H1 (cell line): ENCODE measurements around the gene SOHLH2. TPM values are rescaled to one million over a fixed set of nuclear protein-coding genes. Genes with fewer than 3 reads are reported as not detected.

Source experiments
- CTCF ChIA-PET: fragments of 300-600 bp; sonication (Branson Sonifier 250); formaldehyde crosslinking; loops from one replicate; lab custom pipeline; 2021; ENCODE audit not compliant: partially characterized antibody; lab: Charles Lee
- POLR2A ChIA-PET: fragments of 300-600 bp; sonication (Branson Sonifier 250); formaldehyde crosslinking; loops from one replicate; lab custom pipeline; 2021; ENCODE audit warnings: inconsistent platforms; ENCODE audit not compliant: partially characterized antibody; lab: Charles Lee
- DNase-seq, 2 experiments: peaks; one replicate each; pipeline versions ENCODE4 v3.0.0 to v3.0.0-alpha.2; 2010 to 2022; ENCODE audit warnings: low spot score in 2 of 2, low read depth in 1 of 2, mixed read lengths in 1 of 2
- FAIRE-seq: peaks from 2 replicates; lab custom pipeline; 2011; peaks lifted over from hg19 to GRCh38; lab: Jason Lieb, UNC
- H2AFZ ChIP-seq: 2 replicates; pipeline ENCODE4 v1.8.1; 2012; ENCODE audit warnings: low read length, inconsistent platforms
- H2AK5ac ChIP-seq: 2 replicates; pipeline ENCODE4 v1.6.1; 2013; ENCODE audit warnings: low read depth, low read length
- H2BK120ac ChIP-seq: replicated peaks from 2 replicates; pipeline ENCODE3; 2013; ENCODE audit warnings: low read depth, low read length, inconsistent platforms
- H2BK12ac ChIP-seq: 2 replicates; pipeline ENCODE4 v1.6.1; 2013; ENCODE audit warnings: low read depth, low read length
- H2BK15ac ChIP-seq: 2 replicates; pipeline ENCODE4 v1.6.1; 2013; ENCODE audit warnings: low read length
- H2BK20ac ChIP-seq: 2 replicates; pipeline ENCODE4 v1.6.1; 2013; ENCODE audit warnings: low read length
- H2BK5ac ChIP-seq: 2 replicates; pipeline ENCODE4 v1.6.1; 2013; ENCODE audit warnings: low read depth, low read length
- H3K14ac ChIP-seq: 2 replicates; pipeline ENCODE4 v1.6.1; 2013; ENCODE audit warnings: inconsistent platforms; ENCODE audit not compliant: insufficient read length
- H3K18ac ChIP-seq: 2 replicates; pipeline ENCODE4 v1.6.1; 2013; ENCODE audit warnings: low read length; ENCODE audit errors: extremely low read depth
- H3K23ac ChIP-seq: 2 replicates; pipeline ENCODE4 v1.6.1; 2013; ENCODE audit warnings: inconsistent platforms; ENCODE audit not compliant: insufficient read length
- H3K23me2 ChIP-seq: 2 replicates; pipeline ENCODE4 v1.6.1; 2013; ENCODE audit warnings: low read depth, low read length
- H3K27ac ChIP-seq: 2 replicates; pipeline ENCODE4 v1.6.1; 2011; ENCODE audit warnings: low read depth, low read length, inconsistent platforms
- H3K27me3 ChIP-seq, 4 experiments: replicated peaks in 1 of 4; 1 replicate in 1 of 4; 2 replicates in 3 of 4; pipeline versions ENCODE4 v1.6.1 to v1.8.1; 2011 to 2013; ENCODE audit warnings: low read length in 3 of 4, mild to moderate bottlenecking in 3 of 4, inconsistent platforms in 2 of 4, mixed read lengths in 2 of 4, moderate library complexity in 1 of 4; ENCODE audit not compliant: control insufficient read depth in 3 of 4, insufficient read depth in 3 of 4; ENCODE audit errors: extremely low read depth in 1 of 4
- H3K36me3 ChIP-seq, 4 experiments: 2 replicates each; pipeline versions ENCODE4 v1.6.1 to v1.8.1; 2011 to 2013; ENCODE audit warnings: mild to moderate bottlenecking in 4 of 4, low read length in 3 of 4, moderate library complexity in 2 of 4, control low read depth in 1 of 4, inconsistent platforms in 1 of 4; ENCODE audit not compliant: insufficient read depth in 4 of 4, control insufficient read depth in 2 of 4
- H3K4ac ChIP-seq: replicated peaks from 2 replicates; pipeline ENCODE3; 2013; ENCODE audit warnings: low read length, low read depth, mixed read lengths, inconsistent platforms; ENCODE audit not compliant: insufficient read length
- H3K4me1 ChIP-seq, 4 experiments: replicated peaks in 1 of 4; 1 replicate in 1 of 4; 2 replicates in 3 of 4; pipeline versions ENCODE4 v1.6.1 to v1.8.1; 2011 to 2013; ENCODE audit warnings: low read length in 3 of 4, inconsistent platforms in 2 of 4, mixed read lengths in 1 of 4; ENCODE audit not compliant: insufficient read depth in 4 of 4, control insufficient read depth in 3 of 4
- H3K4me2 ChIP-seq, 2 experiments: 2 replicates each; pipeline versions ENCODE4 v1.6.1 to v1.8.1; 2011 to 2013; ENCODE audit warnings: low read depth in 2 of 2, low read length in 2 of 2, control low read depth in 1 of 2, inconsistent platforms in 1 of 2, mild to moderate bottlenecking in 1 of 2; ENCODE audit not compliant: insufficient read depth in 1 of 2
- H3K4me3 ChIP-seq, 4 experiments: fragments of 200-600, 300-600 bp in 1 of 4; sonication (generic), shearing (Covaris generic), sonication (Bioruptor Twin) in 1 of 4; 2 replicates each; pipeline versions ENCODE4 v1.5.1 to v1.8.1; 2011 to 2016; ENCODE audit warnings: low read length in 4 of 4, low read depth in 3 of 4, control low read depth in 2 of 4, inconsistent platforms in 2 of 4, mild to moderate bottlenecking in 2 of 4, mixed read lengths in 1 of 4, moderate library complexity in 1 of 4; ENCODE audit not compliant: insufficient read depth in 2 of 4; ENCODE audit errors: extremely low read depth in 1 of 4
- H3K56ac ChIP-seq: replicated peaks from 2 replicates; pipeline ENCODE3; 2013; ENCODE audit warnings: low read depth, mild to moderate bottlenecking, mixed read lengths, low read length, inconsistent platforms; ENCODE audit not compliant: insufficient read length
- H3K79me1 ChIP-seq: 2 replicates; pipeline ENCODE4 v1.6.1; 2013; ENCODE audit warnings: low read depth, low read length, control low read depth
- H3K79me2 ChIP-seq, 2 experiments: 2 replicates each; pipeline versions ENCODE4 v1.6.1 to v1.8.1; 2012 to 2013; ENCODE audit warnings: low read length in 2 of 2, mild to moderate bottlenecking in 2 of 2, inconsistent platforms in 1 of 2; ENCODE audit not compliant: insufficient read depth in 2 of 2, control insufficient read depth in 1 of 2
- H3K9ac ChIP-seq, 4 experiments: replicated peaks in 1 of 4; 1 replicate in 1 of 4; 2 replicates in 3 of 4; pipeline versions ENCODE4 v1.6.1 to v1.8.1; 2011 to 2013; ENCODE audit warnings: low read depth in 3 of 4, low read length in 3 of 4, control low read depth in 2 of 4, mild to moderate bottlenecking in 2 of 4, moderate library complexity in 2 of 4, inconsistent platforms in 1 of 4; ENCODE audit errors: extremely low read depth in 1 of 4
- H3K9me3 ChIP-seq, 2 experiments: 2 replicates each; pipeline versions ENCODE4 v1.6.1 to v1.8.1; 2012 to 2013; ENCODE audit warnings: mild to moderate bottlenecking in 2 of 2, moderate library complexity in 2 of 2, control low read depth in 1 of 2, inconsistent platforms in 1 of 2, low read depth in 1 of 2, low read length in 1 of 2, mixed read lengths in 1 of 2; ENCODE audit not compliant: insufficient read depth in 2 of 2
- H4K20me1 ChIP-seq, 2 experiments: replicated peaks in 1 of 2; 2 replicates each; pipeline versions ENCODE3 to v1.8.1; 2011 to 2013; ENCODE audit warnings: inconsistent platforms in 2 of 2, low read length in 2 of 2, mild to moderate bottlenecking in 1 of 2; ENCODE audit not compliant: insufficient read depth in 2 of 2, control insufficient read depth in 1 of 2
- H4K5ac ChIP-seq: 2 replicates; pipeline ENCODE4 v1.6.1; 2013; ENCODE audit warnings: low read length, low read depth, mixed read lengths, inconsistent platforms; ENCODE audit not compliant: insufficient read length
- H4K8ac ChIP-seq: 2 replicates; pipeline ENCODE4 v1.8.0; 2013; ENCODE audit warnings: mild to moderate bottlenecking, moderate library complexity, low read length, inconsistent platforms; ENCODE audit not compliant: insufficient read depth; ENCODE audit errors: extremely low read depth
- H4K91ac ChIP-seq: replicated peaks from 2 replicates; pipeline ENCODE3; 2013; ENCODE audit warnings: low read length, mixed read lengths, inconsistent platforms; ENCODE audit not compliant: insufficient read length
- BRCA1 ChIP-seq: IDR thresholded peaks from 2 replicates; pipeline ENCODE4 v1.6.1; 2012; ENCODE audit warnings: low read depth, low read length, improper control_type of control experiment
- CHD2 ChIP-seq: IDR thresholded peaks from 2 replicates; pipeline ENCODE4 v1.6.1; 2012; ENCODE audit warnings: low read length, improper control_type of control experiment
- EP300 ChIP-seq, 2 experiments: IDR thresholded peaks; 1 replicate in 1 of 2; 2 replicates in 1 of 2; pipeline ENCODE4 v1.6.1; 2011 to 2012; ENCODE audit warnings: low read depth in 2 of 2, low read length in 2 of 2, mild to moderate bottlenecking in 2 of 2, borderline replicate concordance in 1 of 2, inconsistent platforms in 1 of 2, moderate library complexity in 1 of 2
- JUN ChIP-seq: IDR thresholded peaks from 2 replicates; pipeline ENCODE4 v1.6.1; 2011; ENCODE audit warnings: low read depth, mild to moderate bottlenecking, improper control_type of control experiment, low read length
- SRF ChIP-seq: IDR thresholded peaks from 2 replicates; pipeline ENCODE4 v1.6.1; 2011; ENCODE audit warnings: mild to moderate bottlenecking, low read depth, low read length, moderate library complexity
- WGBS, 2 experiments: shearing (Covaris generic) in 1 of 2; methylation state at CpG; one replicate each; pipeline versions ENCODE4 v1.1.6 to v1.1.7; 2013 to 2015; ENCODE audit warnings: low lambda C conversion rate in 2 of 2, mixed read lengths in 2 of 2, inconsistent platforms in 1 of 2, low coverage in 1 of 2, missing lambda C conversion rate in 1 of 2; ENCODE audit not compliant: insufficient replicate concordance in 2 of 2, insufficient coverage in 1 of 2, insufficient read length in 1 of 2; ENCODE audit errors: extremely low coverage in 1 of 2, missing lambda C conversion rate in 1 of 2; 5-methylcytosine and 5-hydroxymethylcytosine counted together
- polyA plus RNA-seq, 7 experiments: library from polyadenylated mRNA; depleted of rRNA in 3 of 7; stranded (reverse) in 5 of 7; unstranded in 2 of 7; fragments of >200 nt in 5 of 7; fragments of 200-250 nt in 2 of 7; gene quantifications; 1 replicate in 5 of 7; 2 replicates in 1 of 7; 4 replicates in 1 of 7; pipeline versions ENCODE4 v1.2.1 to v1.2.3, GENCODE V29; 2011 to 2013; ENCODE audit warnings: missing spikeins in 2 of 7, mixed read lengths in 2 of 7
- total RNA-seq: library from RNA; stranded (reverse); fragmentation: NEBNext Ultra II Directional; extraction: Animal tissue kit (Norgen Biotek cat#: 25700); gene quantifications from 2 replicates; pipeline ENCODE4 v1.2.1, GENCODE V29; 2021
- TF ChIP-seq, protein P1 (sequence below): IDR thresholded peaks from 2 replicates; pipeline ENCODE4 v1.6.1; 2011; ENCODE audit warnings: low read depth, mild to moderate bottlenecking, low read length; ENCODE audit not compliant: insufficient read depth

Gene SOHLH2
- total and polyA plus RNA-seq, 2 of the 8 experiments (the other 6 are each of a cell fraction or from before 2014, with no cell fraction given), result 6.8 to 10.3 TPM

DNA sequence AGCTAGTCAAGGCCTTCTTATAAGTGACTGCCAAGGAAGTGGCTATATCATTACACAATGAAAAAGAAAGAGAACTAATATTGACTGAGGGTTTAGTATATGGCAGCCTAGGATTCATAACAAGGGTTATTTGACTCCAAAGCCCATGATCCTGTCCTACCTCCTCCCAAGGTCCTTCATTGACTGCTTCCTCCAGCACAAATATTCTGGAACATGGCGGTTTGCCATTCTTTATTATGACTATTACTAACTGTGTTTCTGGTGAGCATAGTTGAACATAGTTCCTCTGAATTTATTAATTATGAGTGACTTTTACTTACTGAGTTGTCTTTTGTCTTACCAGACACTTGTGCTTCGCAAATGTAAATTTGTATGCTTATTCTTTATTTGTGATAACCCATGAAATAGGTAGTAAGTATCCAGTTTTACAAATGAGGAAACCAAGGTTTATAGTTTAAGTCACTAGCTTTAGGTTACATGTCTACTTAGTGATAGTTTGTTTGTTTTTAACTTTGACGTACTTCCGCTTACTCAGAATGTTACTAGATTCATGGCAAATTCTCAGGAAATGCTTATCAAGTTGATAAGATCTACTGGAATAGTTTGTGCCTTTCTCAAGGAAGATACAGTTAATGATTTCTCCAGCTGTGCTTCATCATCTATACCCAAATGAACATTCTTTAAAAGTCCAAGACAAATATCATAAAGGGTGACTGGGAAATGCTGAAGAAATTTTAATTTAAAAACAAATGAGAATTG, 67.7 kb downstream of the SOHLH2 start:
- Histone ChIP-seq H3K79me1 (no peaks in the 10 kb centered on the region), H2BK120ac (no peak overlapping the region), H4K91ac (no peak overlapping the region), H2BK12ac (no peak overlapping the region), H3K79me2 (no peaks in the 10 kb centered on the region), H4K5ac (no peak overlapping the region), H4K20me1 (no peaks in the 10 kb centered on the region), H2BK20ac (no peak overlapping the region), H3K23me2 (no peaks in the 10 kb centered on the region), H3K27ac (no peak overlapping the region), H3K23ac (no peak overlapping the region), H3K14ac (no peak overlapping the region), H3K18ac (no peak overlapping the region), H3K4me2 (no peak overlapping the region), H2AFZ (no peak overlapping the region), H3K9ac (no peak overlapping the region), H3K9me3 (0 out of 4 replicates have a peak, but pooled peaks cover 0 to 1% of the 10 kb centered on the region in 2 experiments), H3K36me3 (no peaks in the 10 kb centered on the region), H3K4ac (no peak overlapping the region), H4K8ac (no peak overlapping the region), H3K27me3 (no peaks in the 10 kb centered on the region), H2BK15ac (no peak overlapping the region), H3K4me3 (no peak overlapping the region), H2AK5ac (no peak overlapping the region), H2BK5ac (no peak overlapping the region), H3K56ac (no peak overlapping the region), H3K4me1 (peaks cover 0 to 4% (median 0%) of the 10 kb centered on the region in 4 experiments; a peak in 1 of 7 replicates)
- no peak for FAIRE-seq
- WGBS, 2 experiments, result 76% methylated on average over 4 of the region's 4 CpGs; no CpG with 5 or more reads in 1 of the 2 experiments
- no peak for DNase-seq
- ChIA-PET POLR2A (no interaction called here), CTCF (interaction anchor here (0.7 kb wide), 1 partner anchor 11 kb away, joined by 3 read pairs; no protein-coding TSS in a partner anchor)
- TF ChIP-seq CHD2 (no peak), JUN (no peak), EP300 (IDR thresholded peaks at IDR 0.05; ENCODE audit: borderline replicate concordance in 1 of 2, low read depth in 2 of 2, low read length in 2 of 2) (no peak), BRCA1 (no peak), SRF (no peak)
- TF ChIP-seq, protein P1, sequence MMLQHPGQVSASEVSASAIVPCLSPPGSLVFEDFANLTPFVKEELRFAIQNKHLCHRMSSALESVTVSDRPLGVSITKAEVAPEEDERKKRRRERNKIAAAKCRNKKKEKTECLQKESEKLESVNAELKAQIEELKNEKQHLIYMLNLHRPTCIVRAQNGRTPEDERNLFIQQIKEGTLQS, result no peak
